IMR-90 (cell line): ENCODE data around the gene GABRB1. TPM values are rescaled to one million over a fixed set of nuclear protein-coding genes. Genes with fewer than 3 reads are reported as not detected.

Experiments
- ATAC-seq: fragments of 200-7000 bp; cut with Tn5 transposase; 2 replicates; pipeline ENCODE4 v1.9.1; 2020; ENCODE audit warnings: low read depth, mild to moderate bottlenecking, moderate library complexity
- BruUV-seq: library from RNA; stranded (reverse); fragments of 400-500 nt; replicated peaks from 2 replicates; lab custom pipeline; 2021; lab: Mats Ljungman, UMichigan
- CTCF ChIA-PET: fragments of 300-600 bp; formaldehyde crosslinking; extraction: SDS; loops from one replicate; lab custom pipeline; 2021; ENCODE audit warnings: antibody characterized with exemption; lab: Yijun Ruan, JAX
- POLR2A ChIA-PET: fragments of 300-600 bp; sonication (Branson Sonifier 250); formaldehyde crosslinking; loops from one replicate; lab custom pipeline; 2022; ENCODE audit warnings: antibody characterized with exemption; ENCODE audit not compliant: unreplicated experiment; lab: Charles Lee
- DNase-seq: peaks from one replicate; pipeline ENCODE4 v3.0.0; 2013
- H2AFZ ChIP-seq: replicated peaks from 2 replicates; pipeline ENCODE3; 2013; ENCODE audit warnings: low read length, mild to moderate bottlenecking; ENCODE audit not compliant: poor library complexity
- H2AK5ac ChIP-seq: 2 replicates; pipeline ENCODE4 v1.6.1; 2013; ENCODE audit warnings: low read depth, low read length, inconsistent platforms
- H2AK9ac ChIP-seq: replicated peaks from 2 replicates; pipeline ENCODE3; 2013; ENCODE audit warnings: mild to moderate bottlenecking, low read depth, low read length, moderate library complexity; ENCODE audit not compliant: poor library complexity
- H2BK120ac ChIP-seq: 2 replicates; pipeline ENCODE4 v1.6.1; 2013; ENCODE audit warnings: low read depth, low read length, inconsistent platforms
- H2BK15ac ChIP-seq: 3 replicates; pipeline ENCODE4 v1.6.1; 2013; ENCODE audit warnings: low read depth, low read length, inconsistent platforms
- H2BK20ac ChIP-seq: 2 replicates; pipeline ENCODE4 v1.6.1; 2013; ENCODE audit warnings: low read depth, mild to moderate bottlenecking, inconsistent platforms, low read length, moderate library complexity
- H2BK5ac ChIP-seq: 2 replicates; pipeline ENCODE4 v1.6.1; 2013; ENCODE audit warnings: mild to moderate bottlenecking, low read depth, low read length, inconsistent platforms; ENCODE audit not compliant: poor library complexity, severe bottlenecking
- H3K14ac ChIP-seq: replicated peaks from 2 replicates; pipeline ENCODE4 v1.6.1; 2013; ENCODE audit warnings: low read depth, low read length, inconsistent platforms
- H3K18ac ChIP-seq: 2 replicates; pipeline ENCODE4 v1.6.1; 2013; ENCODE audit warnings: low read depth, low read length, control low read depth
- H3K23ac ChIP-seq: 2 replicates; pipeline ENCODE4 v1.6.1; 2013; ENCODE audit warnings: low read depth, low read length, inconsistent platforms
- H3K27ac ChIP-seq: 2 replicates; pipeline ENCODE4 v1.5.1; 2013; ENCODE audit warnings: mild to moderate bottlenecking, control low read depth, low read length; ENCODE audit not compliant: insufficient read depth
- H3K27me3 ChIP-seq: 2 replicates; pipeline ENCODE4 v1.6.1; 2013; ENCODE audit warnings: low read length; ENCODE audit not compliant: control insufficient read depth, insufficient read depth
- H3K36me3 ChIP-seq: 2 replicates; pipeline ENCODE4 v1.6.1; 2013; ENCODE audit warnings: low read length, mixed read lengths; ENCODE audit not compliant: control insufficient read depth, insufficient read depth
- H3K4ac ChIP-seq: 2 replicates; pipeline ENCODE4 v1.6.1; 2013; ENCODE audit warnings: low read depth, low read length, inconsistent platforms
- H3K4me1 ChIP-seq: 2 replicates; pipeline ENCODE4 v1.6.1; 2013; ENCODE audit warnings: low read length, mixed read lengths; ENCODE audit not compliant: control insufficient read depth, insufficient read depth
- H3K4me2 ChIP-seq: 2 replicates; pipeline ENCODE4 v1.6.1; 2013; ENCODE audit warnings: low read depth, mild to moderate bottlenecking, control low read depth, low read length, moderate library complexity
- H3K4me3 ChIP-seq: 2 replicates; pipeline ENCODE4 v1.5.1; 2013; ENCODE audit warnings: low read depth, mild to moderate bottlenecking, control low read depth, low read length, moderate library complexity; ENCODE audit not compliant: insufficient read depth
- H3K56ac ChIP-seq: 2 replicates; pipeline ENCODE4 v1.6.1; 2013; ENCODE audit warnings: low read length, inconsistent platforms; ENCODE audit not compliant: insufficient read depth; ENCODE audit errors: extremely low read depth
- H3K79me1 ChIP-seq, 2 experiments: 2 replicates each; pipeline ENCODE4 v1.6.1; 2013; ENCODE audit warnings: low read length in 2 of 2, inconsistent platforms in 1 of 2, low read depth in 1 of 2
- H3K9ac ChIP-seq: 2 replicates; pipeline ENCODE4 v1.6.1; 2013; ENCODE audit warnings: low read depth, low read length, control low read depth
- H3K9me1 ChIP-seq: 2 replicates; pipeline ENCODE4 v1.6.1; 2013; ENCODE audit warnings: low read length, inconsistent platforms; ENCODE audit not compliant: insufficient read depth
- H3K9me3 ChIP-seq: 2 replicates; pipeline ENCODE4 v1.6.1; 2013; ENCODE audit warnings: low read length; ENCODE audit not compliant: control insufficient read depth, insufficient read depth
- H4K20me1 ChIP-seq: 2 replicates; pipeline ENCODE4 v1.6.1; 2013; ENCODE audit warnings: low read length, inconsistent platforms; ENCODE audit not compliant: insufficient read depth
- H4K5ac ChIP-seq: 2 replicates; pipeline ENCODE4 v1.6.1; 2013; ENCODE audit warnings: mild to moderate bottlenecking, low read depth, low read length, control low read depth
- H4K8ac ChIP-seq, 2 experiments: 2 replicates each; pipeline ENCODE4 v1.6.1; 2013; ENCODE audit warnings: low read depth in 2 of 2, low read length in 2 of 2, control low read depth in 1 of 2, inconsistent platforms in 1 of 2
- H4K91ac ChIP-seq: 2 replicates; pipeline ENCODE4 v1.6.1; 2013; ENCODE audit warnings: low read depth, low read length, inconsistent platforms; ENCODE audit not compliant: insufficient read depth
- BHLHE40 ChIP-seq: fragments of 150-350 bp; IDR thresholded peaks from 2 replicates; pipeline ENCODE4 v1.6.1; 2016; ENCODE audit warnings: mild to moderate bottlenecking, low read depth, low read length
- CEBPB ChIP-seq: IDR thresholded peaks from 2 replicates; pipeline ENCODE4 v1.6.1; 2012; ENCODE audit warnings: low read depth, low read length, improper control_type of control experiment
- CHD1 ChIP-seq: IDR thresholded peaks from 2 replicates; pipeline ENCODE4 v1.6.1; 2012; ENCODE audit warnings: low read depth, low read length, improper control_type of control experiment
- CTCF ChIP-seq: conservative IDR thresholded peaks from 2 replicates; pipeline ENCODE4 v1.5.1; 2012; ENCODE audit warnings: mild to moderate bottlenecking, low read depth, low read length, improper control_type of control experiment
- ELK1 ChIP-seq: fragments of 150-350 bp; IDR thresholded peaks from 2 replicates; pipeline ENCODE4 v1.6.1; 2016; ENCODE audit warnings: low read depth, mild to moderate bottlenecking, low read length, moderate library complexity, borderline replicate concordance
- MAFK ChIP-seq: IDR thresholded peaks from 2 replicates; pipeline ENCODE4 v1.6.1; 2012; ENCODE audit warnings: low read depth, low read length, improper control_type of control experiment
- MAZ ChIP-seq: IDR thresholded peaks from 2 replicates; pipeline ENCODE4 v1.6.1; 2012; ENCODE audit warnings: low read depth, mild to moderate bottlenecking, low read length, improper control_type of control experiment, moderate library complexity, borderline replicate concordance
- MXI1 ChIP-seq: IDR thresholded peaks from 2 replicates; pipeline ENCODE4 v1.6.1; 2012; ENCODE audit warnings: low read depth, mild to moderate bottlenecking, low read length, moderate library complexity, borderline replicate concordance
- NFE2L2 ChIP-seq: fragments of 150-350 bp; IDR thresholded peaks from 2 replicates; pipeline ENCODE4 v1.6.1; 2016; ENCODE audit warnings: low read depth, mild to moderate bottlenecking, low read length
- POLR2A ChIP-seq: IDR thresholded peaks from 2 replicates; pipeline ENCODE4 v1.6.1; 2012; ENCODE audit warnings: mild to moderate bottlenecking, low read depth, low read length
- RAD21 ChIP-seq: IDR thresholded peaks from 2 replicates; pipeline ENCODE4 v1.6.1; 2012; ENCODE audit warnings: low read length, improper control_type of control experiment
- RCOR1 ChIP-seq: IDR thresholded peaks from 2 replicates; pipeline ENCODE4 v1.6.1; 2012; ENCODE audit warnings: mild to moderate bottlenecking, low read length, improper control_type of control experiment; ENCODE audit not compliant: insufficient replicate concordance
- RFX5 ChIP-seq: IDR thresholded peaks from 2 replicates; pipeline ENCODE4 v1.8.0; 2012; ENCODE audit warnings: low read depth, mild to moderate bottlenecking, low read length, moderate library complexity
- SMC3 ChIP-seq: fragments of 150-350 bp; IDR thresholded peaks from 2 replicates; pipeline ENCODE4 v1.6.1; 2016; ENCODE audit warnings: low read depth, mild to moderate bottlenecking, antibody characterized with exemption, low read length, moderate library complexity
- WGBS, 2 experiments: methylation state at CpG; one replicate each; pipeline versions ENCODE4 v1.1.5 to v1.1.7; 2013; ENCODE audit warnings: missing lambda C conversion rate in 2 of 2; ENCODE audit not compliant: insufficient read length in 1 of 2; ENCODE audit errors: extremely low coverage in 2 of 2; 5-methylcytosine and 5-hydroxymethylcytosine counted together
- dilution Hi-C: fragments of 300-500 bp; cut with HindIII; formaldehyde crosslinking; loops from one replicate; pipeline ENCODE4 v1.14.3; 2018; ENCODE audit warnings: low sequenced_read_pairs; ENCODE audit not compliant: unreplicated experiment
- in situ Hi-C: fragments of 300-500 bp; cut with MboI; formaldehyde crosslinking; loops from 3 replicates; pipeline ENCODE4 v1.14.3; 2019; ENCODE audit warnings: low sequenced_read_pairs, inconsistent platforms, mixed read lengths
- intact Hi-C: fragments of 100-400 bp; cut with micrococcal nuclease; formaldehyde crosslinking; loops from 2 replicates; pipeline ENCODE4 v1.10.0; 2022
- polyA plus RNA-seq, 3 experiments: library from polyadenylated mRNA; depleted of rRNA; stranded (reverse); fragments of >200 nt; gene quantifications; 2 replicates each; pipeline ENCODE4 v1.2.3, GENCODE V29; 2012; ENCODE audit warnings: low replicate concordance in 1 of 3
- total RNA-seq: library from RNA; depleted of rRNA; stranded (reverse); fragments of >200 nt; gene quantifications from 2 replicates; pipeline ENCODE4 v1.2.3, GENCODE V29; 2012

The GABRB1 gene
- total and polyA plus RNA-seq, 2 of the 4 experiments (the other 2 are of a cell fraction), result 4.7 to 16.1 TPM

- DNase-seq, result no peak
- no peak overlapping the region for H2BK15ac ChIP-seq
- intact Hi-C loops (no loop called here), dilution Hi-C loops (no loop called here), in situ Hi-C loops (no loop called here)
- no peak overlapping the region for H3K4me3 ChIP-seq
- H2BK5ac ChIP-seq, result no peak overlapping the region
- H3K36me3 ChIP-seq, result no peaks in the 10 kb centered on the region
- H4K91ac ChIP-seq, result no peak overlapping the region
- H4K20me1 ChIP-seq, result no peaks in the 10 kb centered on the region
- ChIA-PET POLR2A (no interaction called here), CTCF (no interaction called here)
- H3K14ac ChIP-seq, result no peak overlapping the region
- no peak overlapping the region for H3K9ac ChIP-seq
- H2AK5ac ChIP-seq, result no peak overlapping the region
- no peak overlapping the region for H2BK120ac ChIP-seq
- no peak overlapping the region for H3K4me2 ChIP-seq
- H2AK9ac ChIP-seq, result no peak overlapping the region
- H4K5ac ChIP-seq, result no peak overlapping the region
- no peak overlapping the region for H3K23ac ChIP-seq
- no peak overlapping the region for H3K27ac ChIP-seq
- no peak overlapping the region for H3K18ac ChIP-seq
- no peaks in the 10 kb centered on the region for H3K9me3 ChIP-seq
- H3K27me3 ChIP-seq, result no peaks in the 10 kb centered on the region
- H2BK20ac ChIP-seq, result no peak overlapping the region
- H2AFZ ChIP-seq, result no peak overlapping the region
- H3K4ac ChIP-seq, result no peak overlapping the region
- TF ChIP-seq CEBPB (no peak), SMC3 (no peak), MAFK (no peak), NFE2L2 (no peak), CTCF (no peak), RFX5 (no peak), ELK1 (no peak), RCOR1 (no peak), RAD21 (no peak), MXI1 (no peak), POLR2A (no peak), MAZ (no peak), BHLHE40 (no peak), CHD1 (no peak)
- H4K8ac ChIP-seq, result no peak overlapping the region
- H3K4me1 ChIP-seq, result no peaks in the 10 kb centered on the region
- H3K9me1 ChIP-seq, result no peaks in the 10 kb centered on the region; the same call in 1 of the 2 replicates
- ATAC-seq, result no peak
- H3K56ac ChIP-seq, result no peak overlapping the region
- no CpG with 5 or more reads among the region's 3 CpGs for WGBS, 2 experiments
- BruUV-seq, result no TSS peak
- H3K79me1 ChIP-seq, result no peaks in the 10 kb centered on the region
These were observed 294.7 kb downstream of the GABRB1 start for GRCh38 chr4:47326025-47326424.
